GM12878 (cell line): Measurements from ENCODE around the gene DNAJC16. TPM values are rescaled to one million over a fixed set of nuclear protein-coding genes. Genes with fewer than 3 reads are reported as not detected.
"Not testable (repeated sequence)": the region's sequence is repeated elsewhere in the genome, so short reads cannot be mapped to it uniquely, and the experiment has no call there.

Experiments used
- ATAC-seq: fragments of 200-7000 bp; cut with Tn5 transposase; 3 replicates; pipeline ENCODE4 v1.9.1; 2020; ENCODE audit warnings: mild to moderate bottlenecking, moderate library complexity
- BruUV-seq: library from RNA; stranded (reverse); fragments of 400-500 nt; replicated peaks from 2 replicates; lab custom pipeline; 2021; lab: Mats Ljungman, UMichigan
- CTCF ChIA-PET: fragments of 300-600 bp; sonication (Branson Sonifier 250); formaldehyde crosslinking; extraction: SDS; loops from one replicate; lab custom pipeline; 2021; ENCODE audit warnings: inconsistent platforms; lab: Yijun Ruan, JAX
- POLR2A ChIA-PET: fragments of 350-600 bp; formaldehyde crosslinking; extraction: SDS; loops from one replicate; lab custom pipeline; 2021; ENCODE audit warnings: inconsistent platforms; lab: Charles Lee
- RAD21 ChIA-PET: fragments of 300-600 bp; sonication (Branson Sonifier 250); formaldehyde crosslinking; loops from one replicate; lab custom pipeline; 2023; ENCODE audit warnings: antibody characterized with exemption; ENCODE audit not compliant: unreplicated experiment; lab: Charles Lee
- SMC1A ChIA-PET: fragments of 300-600 bp; sonication (Branson Sonifier 250); formaldehyde crosslinking; loops from one replicate; lab custom pipeline; 2023; ENCODE audit not compliant: unreplicated experiment, uncharacterized antibody; lab: Charles Lee
- DNase-seq: peaks from one replicate; pipeline ENCODE4 v3.0.0-alpha.2; 2011; ENCODE audit warnings: low read depth, low spot score
- FAIRE-seq: peaks from 3 replicates; lab custom pipeline; 2011; peaks lifted over from hg19 to GRCh38; lab: Jason Lieb, UNC
- H2AFZ ChIP-seq: 2 replicates; pipeline ENCODE4 v1.6.0; 2011; ENCODE audit warnings: low read depth, low read length, control low read depth; ENCODE audit not compliant: control insufficient read depth
- H3K27ac ChIP-seq: 2 replicates; pipeline ENCODE4 v1.5.1; 2011; ENCODE audit warnings: control low read depth; ENCODE audit not compliant: control insufficient read depth, insufficient read depth
- H3K27me3 ChIP-seq, 2 experiments: replicated peaks in 1 of 2; 2 replicates each; pipeline versions ENCODE4 v1.6.0 to v1.6.1; 2011; ENCODE audit warnings: low read length in 1 of 2; ENCODE audit not compliant: control insufficient read depth in 2 of 2, insufficient read depth in 2 of 2
- H3K36me3 ChIP-seq, 2 experiments: 2 replicates each; pipeline ENCODE4 v1.5.1; 2011; ENCODE audit warnings: low read length in 1 of 2; ENCODE audit not compliant: control insufficient read depth in 2 of 2, insufficient read depth in 2 of 2
- H3K4me1 ChIP-seq: 2 replicates; pipeline ENCODE4 v1.6.1; 2011; ENCODE audit warnings: mild to moderate bottlenecking, low read length, moderate library complexity, mixed read lengths; ENCODE audit not compliant: control insufficient read depth, insufficient read depth
- H3K4me2 ChIP-seq: 2 replicates; pipeline ENCODE4 v1.6.0; 2011; ENCODE audit warnings: control low read depth; ENCODE audit not compliant: control insufficient read depth, insufficient read depth
- H3K4me3 ChIP-seq: fragments of 200-600 bp; sonication (generic); 2 replicates; pipeline ENCODE4 v1.5.1; 2016
- H3K79me2 ChIP-seq: 2 replicates; pipeline ENCODE4 v1.6.0; 2011; ENCODE audit warnings: low read length; ENCODE audit not compliant: control insufficient read depth, insufficient read depth
- H3K9ac ChIP-seq: 2 replicates; pipeline ENCODE4 v1.8.0; 2011; ENCODE audit warnings: low read length, control low read depth, mixed read lengths; ENCODE audit not compliant: control insufficient read depth, insufficient read depth
- H3K9me3 ChIP-seq: replicated peaks from 3 replicates; pipeline ENCODE4 v1.5.1; 2011; ENCODE audit warnings: mild to moderate bottlenecking, low read length; ENCODE audit not compliant: control insufficient read depth, insufficient read depth
- H4K20me1 ChIP-seq: 2 replicates; pipeline ENCODE4 v1.6.0; 2011; ENCODE audit not compliant: control insufficient read depth, insufficient read depth
- JUNB ChIP-seq: IDR thresholded peaks from 2 replicates; pipeline ENCODE4 v1.6.1; 2016; ENCODE audit warnings: antibody characterized with exemption, mild to moderate bottlenecking
- WGBS: methylation state at CpG from one replicate; pipeline ENCODE4 v1.1.6; 2016; ENCODE audit warnings: low lambda C conversion rate; ENCODE audit not compliant: insufficient replicate concordance, insufficient coverage; ENCODE audit errors: missing lambda C conversion rate; 5-methylcytosine and 5-hydroxymethylcytosine counted together
- in situ Hi-C: fragments of 300-500 bp; cut with MboI; formaldehyde crosslinking; loops from 9 replicates; pipeline ENCODE4 v1.14.3; 2018; ENCODE audit warnings: mixed read lengths
- intact Hi-C: fragments of 100-400 bp; cut with micrococcal nuclease; formaldehyde crosslinking; loops from one replicate; pipeline ENCODE4 v1.14.2; 2022; ENCODE audit not compliant: unreplicated experiment
- polyA plus RNA-seq, 11 experiments: library from polyadenylated mRNA; depleted of rRNA in 4 of 11; unstranded in 6 of 11; stranded (reverse) in 5 of 11; fragments of >200 nt; fragmentation: Nextera tagmentation in 4 of 11; fragmentation: Illumina TruSeq in 1 of 11; extraction: Ambion mirVana in 4 of 11; extraction: Trizol in 1 of 11; gene quantifications; 1 replicate in 1 of 11; 2 replicates in 10 of 11; pipeline versions ENCODE4 v1.2.1 to v1.2.3, GENCODE V29; 2011 to 2016; ENCODE audit warnings: inconsistent platforms in 2 of 11, missing spikeins in 2 of 11, low read depth in 1 of 11
- total RNA-seq, 4 experiments: library from RNA; depleted of rRNA in 3 of 4; stranded (reverse); fragments of >200 nt in 3 of 4; fragmentation: Illumina TruSeq in 1 of 4; extraction: Trizol in 1 of 4; gene quantifications; 2 replicates each; pipeline versions ENCODE4 v1.2.1 to v1.2.3, GENCODE V29; 2013 to 2021

DNAJC16 gene
- total and polyA plus RNA-seq, 10 of the 15 experiments (the other 5 are each of a cell fraction or from before 2014, with no cell fraction given) = 2.4 to 12.7 (median 7.8) TPM

GRCh38 chr1:15513919-15514318 is 12.7 kb upstream of the DNAJC16 start:
- CTCF ChIA-PET = interaction anchor here (1.5 to 2.5 kb wide), 2 partner anchors 12 to 14 kb away, joined by 4 to 8 read pairs; no protein-coding TSS in a partner anchor
- 82% methylated on average over 3 of the region's 3 CpGs for WGBS
- FAIRE-seq = no peak

GRCh38 chr1:15514557-15514956 is 12.1 kb upstream of the DNAJC16 start:
- H3K4me2 ChIP-seq, H3K27me3 ChIP-seq, H3K79me2 ChIP-seq, H2AFZ ChIP-seq, H3K27ac ChIP-seq, H3K4me1 ChIP-seq, H3K9ac ChIP-seq, DNase-seq, H4K20me1 ChIP-seq, H3K4me3 ChIP-seq, H3K9me3 ChIP-seq, ATAC-seq, H3K36me3 ChIP-seq, in situ Hi-C loops, intact Hi-C loops, FAIRE-seq, BruUV-seq: not testable (repeated sequence)
- 95% methylated on average over 5 of the region's 5 CpGs for WGBS
- POLR2A ChIA-PET = interaction anchor here (0.8 kb wide), 1 partner anchor 119 kb away, joined by 3 read pairs; no protein-coding TSS in a partner anchor
- RAD21 ChIA-PET = interaction anchor here (0.9 kb wide), 1 partner anchor 66 kb away, joined by 3 read pairs; no protein-coding TSS in a partner anchor
- CTCF ChIA-PET = interaction anchor here (0.6 to 2.5 kb wide), 3 partner anchors 13 to 460 kb away, joined by 3 to 8 read pairs (median 4); no protein-coding TSS in a partner anchor
- SMC1A ChIA-PET = interaction anchor here (0.5 to 1.3 kb wide), 4 partner anchors 9 to 182 kb away, joined by 3 to 4 read pairs (median 3); partner anchors contain the start of gene CASP9

More at GRCh38 chr1:15513919-15514318, 12.7 kb upstream of the DNAJC16 start:
- BruUV-seq = no TSS peak
- ChIA-PET RAD21 (no interaction called here), SMC1A (interaction anchor here (0.7 kb wide), 1 partner anchor 191 kb away, joined by 4 read pairs; no protein-coding TSS in a partner anchor), POLR2A (no interaction called here)
- no peak for DNase-seq
- in situ Hi-C loops = no loop called here
- peak; percentile 50 for ATAC-seq
- Histone ChIP-seq H3K27me3 (no peaks in the 10 kb centered on the region), H3K4me1 (peaks cover 9% of the 10 kb centered on the region), H3K4me2 (no peak overlapping the region), H3K9me3 (no peaks in the 10 kb centered on the region), H2AFZ (no peak overlapping the region), H3K27ac (no peak overlapping the region), H4K20me1 (no peaks in the 10 kb centered on the region), H3K4me3 (no peak overlapping the region), H3K9ac (no peak overlapping the region), H3K36me3 (no peaks in the 10 kb centered on the region; a peak in 1 of 4 replicates), H3K79me2 (no peaks in the 10 kb centered on the region)
- no peak for TF ChIP-seq JUNB
- intact Hi-C loops = no loop called here
